ENCODE results near the gene CSAD.

DNA sequence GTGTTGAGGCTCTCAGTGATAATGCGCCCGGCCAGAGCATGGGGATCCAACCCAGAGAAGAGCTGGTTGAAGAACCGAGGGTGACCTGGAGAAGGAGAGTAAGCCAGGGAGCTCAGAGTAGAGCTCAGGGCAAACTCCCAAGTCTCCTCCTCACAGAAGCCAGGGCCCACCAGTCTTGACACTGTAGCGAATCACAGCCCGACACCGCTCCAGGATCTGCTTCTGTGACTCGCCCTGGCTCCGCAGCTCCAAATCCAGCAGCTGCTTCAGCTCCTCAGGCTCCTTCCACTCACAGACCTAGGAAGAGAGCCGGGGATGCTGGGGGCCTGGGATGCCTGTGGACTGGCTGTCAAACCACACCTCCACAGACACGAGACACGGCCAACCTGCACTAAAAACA is 8.4 kb downstream of the CSAD start:
- TF ChIP-seq, protein P1, sequence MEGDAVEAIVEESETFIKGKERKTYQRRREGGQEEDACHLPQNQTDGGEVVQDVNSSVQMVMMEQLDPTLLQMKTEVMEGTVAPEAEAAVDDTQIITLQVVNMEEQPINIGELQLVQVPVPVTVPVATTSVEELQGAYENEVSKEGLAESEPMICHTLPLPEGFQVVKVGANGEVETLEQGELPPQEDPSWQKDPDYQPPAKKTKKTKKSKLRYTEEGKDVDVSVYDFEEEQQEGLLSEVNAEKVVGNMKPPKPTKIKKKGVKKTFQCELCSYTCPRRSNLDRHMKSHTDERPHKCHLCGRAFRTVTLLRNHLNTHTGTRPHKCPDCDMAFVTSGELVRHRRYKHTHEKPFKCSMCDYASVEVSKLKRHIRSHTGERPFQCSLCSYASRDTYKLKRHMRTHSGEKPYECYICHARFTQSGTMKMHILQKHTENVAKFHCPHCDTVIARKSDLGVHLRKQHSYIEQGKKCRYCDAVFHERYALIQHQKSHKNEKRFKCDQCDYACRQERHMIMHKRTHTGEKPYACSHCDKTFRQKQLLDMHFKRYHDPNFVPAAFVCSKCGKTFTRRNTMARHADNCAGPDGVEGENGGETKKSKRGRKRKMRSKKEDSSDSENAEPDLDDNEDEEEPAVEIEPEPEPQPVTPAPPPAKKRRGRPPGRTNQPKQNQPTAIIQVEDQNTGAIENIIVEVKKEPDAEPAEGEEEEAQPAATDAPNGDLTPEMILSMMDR (IDR thresholded peaks at IDR 0.05) = no peak
- no peak for TF ChIP-seq POLR2A (IDR thresholded peaks at IDR 0.05)

Measured in uterus (tissue), 2 donors.